Vagina (tissue), 2 donors: ENCODE data around the gene SLC37A1. TPM values are rescaled to one million over a fixed set of nuclear protein-coding genes. Genes with fewer than 3 reads are reported as not detected.
"Not testable (repeated sequence)": the region's sequence is repeated elsewhere in the genome, so short reads cannot be mapped to it uniquely, and the experiment has no call there.

ENCODE experiments used
- DNase-seq, 2 donors: peaks; one replicate each; pipeline ENCODE4 v3.0.0-alpha.2; 2017; ENCODE audit errors: extremely low spot score in 2 of 2
- H3K27ac ChIP-seq: fragments of 200-600 bp; sonication (generic); one replicate; pipeline ENCODE4 v1.5.1; 2019
- H3K27me3 ChIP-seq: fragments of 200-600 bp; sonication (generic); one replicate; pipeline ENCODE4 v1.5.1; 2019
- H3K36me3 ChIP-seq, 2 donors: fragments of 200-600 bp; sonication (generic); one replicate each; pipeline ENCODE4 v1.5.1; 2017 to 2019
- H3K4me1 ChIP-seq: fragments of 200-600 bp; sonication (generic); one replicate; pipeline ENCODE4 v1.5.1; 2019
- H3K4me3 ChIP-seq, 2 donors: fragments of 200-600 bp; sonication (generic); 1 replicate in 1 of 2; 2 replicates in 1 of 2; pipeline ENCODE4 v1.5.1; 2016 to 2019
- H3K9me3 ChIP-seq: fragments of 200-600 bp; sonication (generic); one replicate; pipeline ENCODE4 v1.5.1; 2019
- POLR2A ChIP-seq, 2 donors: fragments of 450-650 bp; IDR thresholded peaks; one replicate each; pipeline ENCODE4 v1.6.1; 2017; ENCODE audit warnings: antibody characterized with exemption in 2 of 2, mild to moderate bottlenecking in 2 of 2, moderate library complexity in 2 of 2
- POLR2AphosphoS5 ChIP-seq, 2 donors: sonication (generic); formaldehyde crosslinking; IDR thresholded peaks; one replicate each; pipeline ENCODE4 v1.9.0; 2017; ENCODE audit warnings: antibody characterized with exemption in 2 of 2, mild to moderate bottlenecking in 2 of 2, low read depth in 1 of 2; ENCODE audit not compliant: insufficient read depth in 1 of 2
- intact Hi-C: fragments of 100-400 bp; cut with DNase I; formaldehyde crosslinking; loops from one replicate; pipeline ENCODE4 v1.15.1; 2023
- total RNA-seq: library from RNA; depleted of rRNA; stranded (reverse); fragments of >200 nt; gene quantifications from one replicate; pipeline ENCODE4 v1.2.3, GENCODE V29; 2016
- TF ChIP-seq, protein P1 (sequence below), 3 experiments: fragments of 450-650 bp in 2 of 3; fragments of 200-600 bp in 1 of 3; sonication (generic) in 1 of 3; IDR thresholded peaks; one replicate each; pipeline ENCODE4 v1.5.1; 2017 to 2019; ENCODE audit warnings: antibody characterized with exemption in 3 of 3, mild to moderate bottlenecking in 2 of 3, moderate library complexity in 2 of 3

Gene SLC37A1
- total RNA-seq, 1 donor from 2014 or later, result 11.8 TPM

DNA sequence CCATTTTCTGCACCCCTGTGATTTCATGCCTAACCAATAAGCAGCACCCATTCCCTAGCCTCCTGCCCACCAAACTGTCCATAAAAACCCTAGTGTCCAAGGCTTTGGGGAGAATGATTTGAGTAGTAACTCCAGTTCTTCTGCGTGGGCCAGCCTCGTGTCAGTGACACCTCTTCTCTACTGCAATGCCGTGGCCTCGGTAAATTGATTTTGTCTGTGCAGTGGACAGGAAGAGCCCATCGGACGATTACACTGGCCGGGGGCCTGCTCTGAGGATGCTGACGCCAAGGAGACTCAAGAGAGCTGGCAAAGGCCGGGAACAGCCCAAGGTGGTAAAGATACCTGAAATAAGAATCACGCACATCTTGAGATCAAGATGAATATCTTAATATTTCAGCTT lies 47.0 kb upstream of the SLC37A1 start:
- Histone ChIP-seq H3K4me1 (peaks cover 26% of the 10 kb centered on the region), H3K9me3 (no peaks in the 10 kb centered on the region), H3K27ac (no peak overlapping the region), H3K4me3 (no peak overlapping the region), H3K27me3 (no peaks in the 10 kb centered on the region), H3K36me3 (no peaks in the 10 kb centered on the region)
- TF ChIP-seq POLR2AphosphoS5 (IDR thresholded peaks at IDR 0.05; ENCODE audit: insufficient read depth in 1 of 2, low read depth in 1 of 2) (no peak), POLR2A (IDR thresholded peaks at IDR 0.05) (no peak)
- TF ChIP-seq, protein P1, sequence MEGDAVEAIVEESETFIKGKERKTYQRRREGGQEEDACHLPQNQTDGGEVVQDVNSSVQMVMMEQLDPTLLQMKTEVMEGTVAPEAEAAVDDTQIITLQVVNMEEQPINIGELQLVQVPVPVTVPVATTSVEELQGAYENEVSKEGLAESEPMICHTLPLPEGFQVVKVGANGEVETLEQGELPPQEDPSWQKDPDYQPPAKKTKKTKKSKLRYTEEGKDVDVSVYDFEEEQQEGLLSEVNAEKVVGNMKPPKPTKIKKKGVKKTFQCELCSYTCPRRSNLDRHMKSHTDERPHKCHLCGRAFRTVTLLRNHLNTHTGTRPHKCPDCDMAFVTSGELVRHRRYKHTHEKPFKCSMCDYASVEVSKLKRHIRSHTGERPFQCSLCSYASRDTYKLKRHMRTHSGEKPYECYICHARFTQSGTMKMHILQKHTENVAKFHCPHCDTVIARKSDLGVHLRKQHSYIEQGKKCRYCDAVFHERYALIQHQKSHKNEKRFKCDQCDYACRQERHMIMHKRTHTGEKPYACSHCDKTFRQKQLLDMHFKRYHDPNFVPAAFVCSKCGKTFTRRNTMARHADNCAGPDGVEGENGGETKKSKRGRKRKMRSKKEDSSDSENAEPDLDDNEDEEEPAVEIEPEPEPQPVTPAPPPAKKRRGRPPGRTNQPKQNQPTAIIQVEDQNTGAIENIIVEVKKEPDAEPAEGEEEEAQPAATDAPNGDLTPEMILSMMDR (IDR thresholded peaks at IDR 0.05), result no peak
- intact Hi-C loops, result no loop called here
- no peak for DNase-seq

- Histone ChIP-seq H3K27me3 (no peaks in the 10 kb centered on the region), H3K4me3 (no peak overlapping the region), H3K27ac (no peak overlapping the region), H3K9me3 (no peaks in the 10 kb centered on the region), H3K4me1 (peaks cover 26% of the 10 kb centered on the region), H3K36me3 (no peaks in the 10 kb centered on the region)
- DNase-seq, result no peak
- intact Hi-C loops, result no loop called here
- TF ChIP-seq POLR2AphosphoS5 (IDR thresholded peaks at IDR 0.05; ENCODE audit: insufficient read depth in 1 of 2, low read depth in 1 of 2) (no peak), POLR2A (IDR thresholded peaks at IDR 0.05) (no peak)
- TF ChIP-seq, protein P1 (IDR thresholded peaks at IDR 0.05), result no peak
Measured at GRCh38 chr21:42467140-42467983, 46.3 kb upstream of the SLC37A1 start.

- intact Hi-C loops, result no loop called here
- TF ChIP-seq POLR2A (IDR thresholded peaks at IDR 0.05), result no peak
- peak in 1 of 2 donors; percentile 40 for TF ChIP-seq POLR2AphosphoS5 (IDR thresholded peaks at IDR 0.05; ENCODE audit: insufficient read depth in 1 of 2, low read depth in 1 of 2)
Measured at GRCh38 chr21:42468491-42469131, 45.0 kb upstream of the SLC37A1 start.

GRCh38 chr21:42469272-42469671 lies 44.4 kb upstream of the SLC37A1 start:
- peak in 1 of 2 donors; percentile 9 for DNase-seq
- Histone ChIP-seq H3K4me1 (peaks cover 35% of the 10 kb centered on the region), H3K27me3 (no peaks in the 10 kb centered on the region), H3K36me3 (no peaks in the 10 kb centered on the region), H3K4me3 (no peak overlapping the region), H3K27ac (no peak overlapping the region), H3K9me3 (no peaks in the 10 kb centered on the region)
- intact Hi-C loops, result no loop called here
- TF ChIP-seq POLR2AphosphoS5 (IDR thresholded peaks at IDR 0.05; ENCODE audit: insufficient read depth in 1 of 2, low read depth in 1 of 2), result no peak

More at GRCh38 chr21:42468491-42469131, 45.0 kb upstream of the SLC37A1 start:
- H3K27me3 ChIP-seq, result no peaks in the 10 kb centered on the region
- H3K36me3 ChIP-seq, result no peaks in the 10 kb centered on the region
- no peak overlapping the region for H3K4me3 ChIP-seq
- peaks cover 28% of the 10 kb centered on the region for H3K4me1 ChIP-seq
- H3K9me3 ChIP-seq, result no peaks in the 10 kb centered on the region
- peak in 1 of 2 donors; percentile 85 for DNase-seq
- H3K27ac ChIP-seq, result no peak overlapping the region

GRCh38 chr21:42469726-42470125 lies 43.9 kb upstream of the SLC37A1 start:
- H3K27me3 ChIP-seq, H3K27ac ChIP-seq, intact Hi-C loops, H3K4me3 ChIP-seq, H3K9me3 ChIP-seq, H3K36me3 ChIP-seq: not testable (repeated sequence)
- peaks cover 38% of the 10 kb centered on the region for H3K4me1 ChIP-seq
- peak in 1 of 2 donors; percentile 16 for DNase-seq

DNA sequence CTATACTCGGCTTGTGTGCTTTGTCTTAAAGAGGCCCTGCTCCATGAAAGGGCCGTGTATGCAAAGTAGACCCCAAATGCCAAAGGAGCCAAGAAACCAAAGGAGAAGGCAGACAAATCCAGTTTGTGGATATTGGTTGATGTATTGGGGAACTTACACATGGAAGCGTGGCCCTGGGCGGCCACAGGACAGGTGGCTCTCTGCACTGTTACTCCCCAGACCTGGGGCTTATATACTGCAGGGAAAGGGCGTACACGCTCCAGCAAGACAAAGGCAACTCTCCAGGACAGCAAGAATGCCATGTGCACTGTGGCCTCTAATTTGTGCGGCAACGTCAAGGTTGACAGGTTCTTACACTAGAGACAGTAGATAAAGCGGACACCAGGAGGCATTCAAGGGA lies 42.4 kb upstream of the SLC37A1 start:
- DNase-seq, result peak in 1 of 2 donors; percentile 52
- H3K4me1 ChIP-seq, result peaks cover 38% of the 10 kb centered on the region

More for the DNA sequence above, 42.4 kb upstream of the SLC37A1 start:
- intact Hi-C loops, result no loop called here
- Histone ChIP-seq H3K9me3 (no peaks in the 10 kb centered on the region), H3K4me3 (no peak overlapping the region), H3K36me3 (no peaks in the 10 kb centered on the region), H3K27ac (no peak overlapping the region), H3K27me3 (no peaks in the 10 kb centered on the region)
- TF ChIP-seq, protein P1 (IDR thresholded peaks at IDR 0.05), result no peak
- TF ChIP-seq POLR2AphosphoS5 (IDR thresholded peaks at IDR 0.05; ENCODE audit: insufficient read depth in 1 of 2, low read depth in 1 of 2) (no peak), POLR2A (IDR thresholded peaks at IDR 0.05) (no peak)
